MCF 10A (cell line): ENCODE results near the gene MAD2L1BP. TPM values are rescaled to one million over a fixed set of nuclear protein-coding genes. Genes with fewer than 3 reads are reported as not detected.
A peak's percentile ranks its signal among the peaks of the same experiment; 100 is the strongest.
"Not testable (repeated sequence)": the region's sequence is repeated elsewhere in the genome, so short reads cannot be mapped to it uniquely, and the experiment has no call there.

Source experiments
- BruUV-seq: library from RNA; stranded (reverse); fragments of 400-500 nt; replicated peaks from 2 replicates; lab custom pipeline; 2021; lab: Mats Ljungman, UMichigan
- CTCF ChIA-PET: fragments of 300-600 bp; sonication (Branson Sonifier 250); formaldehyde crosslinking; extraction: SDS; loops from one replicate; lab custom pipeline; 2021; ENCODE audit warnings: antibody characterized with exemption, inconsistent platforms; lab: Yijun Ruan, JAX
- POLR2A ChIA-PET: fragments of 300-600, 350-650 bp; sonication (Branson Sonifier 250); formaldehyde crosslinking; extraction: SDS; loops from one replicate; lab custom pipeline; 2020; ENCODE audit warnings: antibody characterized with exemption, inconsistent platforms; lab: Yijun Ruan, JAX
- DNase-seq: peaks from one replicate; pipeline ENCODE4 v3.0.0-alpha.2; 2018; ENCODE audit not compliant: unreplicated experiment
- H3K27ac Mint-ChIP-seq: one replicate; pipeline ENCODE4 v1.8.0; 2022; ENCODE audit warnings: mild to moderate bottlenecking, low read depth, mixed read lengths; ENCODE audit not compliant: unreplicated experiment
- H3K27me3 Mint-ChIP-seq: one replicate; pipeline ENCODE4 v1.8.0; 2022; ENCODE audit warnings: mixed read lengths; ENCODE audit not compliant: insufficient read depth, unreplicated experiment
- H3K36me3 Mint-ChIP-seq: one replicate; pipeline ENCODE4 v1.8.0; 2022; ENCODE audit warnings: mild to moderate bottlenecking, moderate library complexity, mixed read lengths; ENCODE audit not compliant: insufficient read depth, unreplicated experiment
- H3K4me1 Mint-ChIP-seq: one replicate; pipeline ENCODE4 v1.8.0; 2022; ENCODE audit warnings: mixed read lengths; ENCODE audit not compliant: insufficient read depth, unreplicated experiment
- H3K4me3 Mint-ChIP-seq: one replicate; pipeline ENCODE4 v1.8.0; 2022; ENCODE audit warnings: mild to moderate bottlenecking, moderate library complexity, mixed read lengths; ENCODE audit not compliant: unreplicated experiment
- H3K9me3 Mint-ChIP-seq: one replicate; pipeline ENCODE4 v1.8.0; 2022; ENCODE audit warnings: mixed read lengths; ENCODE audit not compliant: unreplicated experiment
- intact Hi-C: fragments of 100-400 bp; cut with micrococcal nuclease; formaldehyde crosslinking; loops from 2 replicates; pipeline ENCODE4 v1.14.1; 2022
- total RNA-seq: library from RNA; stranded (reverse); gene quantifications from 2 replicates; pipeline ENCODE4 v1.2.3, GENCODE V29; 2022
- TF ChIP-seq, protein P1 (sequence below): fragments of 200-600 bp; IDR thresholded peaks from one replicate; pipeline ENCODE4 v1.8.0; 2022; ENCODE audit warnings: antibody characterized with exemption, mild to moderate bottlenecking; ENCODE audit not compliant: unreplicated experiment

The MAD2L1BP gene
- total RNA-seq, 1 experiment from 2014 or later: 21.6 TPM

DNA sequence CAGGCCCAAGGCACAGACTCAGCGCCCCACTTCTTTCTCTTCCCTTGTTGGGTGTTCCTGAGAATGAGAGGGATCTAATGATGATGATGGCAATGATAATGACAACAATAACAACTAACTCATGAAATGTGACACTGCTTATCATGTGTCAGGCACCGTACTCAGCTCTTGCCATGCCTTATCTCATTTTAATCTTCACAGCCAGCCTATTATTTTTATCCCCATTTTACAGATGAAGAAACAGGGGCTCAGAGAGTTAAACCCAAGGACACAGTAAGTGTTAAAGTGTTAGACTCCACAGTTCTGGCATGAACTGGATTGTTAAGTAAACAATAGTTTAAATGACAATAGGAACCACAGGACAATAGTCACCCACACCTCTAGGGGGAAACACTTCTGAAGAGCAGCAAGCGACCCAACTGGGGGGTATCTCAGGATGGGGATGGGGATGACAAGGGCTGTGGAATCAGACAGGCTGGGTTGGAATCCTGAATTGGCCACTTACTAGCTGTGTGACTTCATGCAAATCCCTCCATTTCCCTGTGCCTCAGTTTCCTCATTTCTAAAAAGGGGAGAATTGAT lies 21.7 kb downstream of the MAD2L1BP start:
- CTCF ChIA-PET: interaction anchor here (0.9 to 2.9 kb wide), 3 partner anchors 10 to 118 kb away, joined by 3 to 19 read pairs (median 4); no protein-coding TSS in a partner anchor
- H3K27me3 Mint-ChIP-seq: no peaks in the 10 kb centered on the region
- no TSS peak for BruUV-seq
- intact Hi-C loops: no loop called here
- H3K36me3 Mint-ChIP-seq: peaks cover 5% of the 10 kb centered on the region
- DNase-seq: no peak
- H3K4me1 Mint-ChIP-seq: no peaks in the 10 kb centered on the region
- H3K9me3 Mint-ChIP-seq: no peaks in the 10 kb centered on the region
- no peak overlapping the region for H3K27ac Mint-ChIP-seq
- TF ChIP-seq, protein P1, sequence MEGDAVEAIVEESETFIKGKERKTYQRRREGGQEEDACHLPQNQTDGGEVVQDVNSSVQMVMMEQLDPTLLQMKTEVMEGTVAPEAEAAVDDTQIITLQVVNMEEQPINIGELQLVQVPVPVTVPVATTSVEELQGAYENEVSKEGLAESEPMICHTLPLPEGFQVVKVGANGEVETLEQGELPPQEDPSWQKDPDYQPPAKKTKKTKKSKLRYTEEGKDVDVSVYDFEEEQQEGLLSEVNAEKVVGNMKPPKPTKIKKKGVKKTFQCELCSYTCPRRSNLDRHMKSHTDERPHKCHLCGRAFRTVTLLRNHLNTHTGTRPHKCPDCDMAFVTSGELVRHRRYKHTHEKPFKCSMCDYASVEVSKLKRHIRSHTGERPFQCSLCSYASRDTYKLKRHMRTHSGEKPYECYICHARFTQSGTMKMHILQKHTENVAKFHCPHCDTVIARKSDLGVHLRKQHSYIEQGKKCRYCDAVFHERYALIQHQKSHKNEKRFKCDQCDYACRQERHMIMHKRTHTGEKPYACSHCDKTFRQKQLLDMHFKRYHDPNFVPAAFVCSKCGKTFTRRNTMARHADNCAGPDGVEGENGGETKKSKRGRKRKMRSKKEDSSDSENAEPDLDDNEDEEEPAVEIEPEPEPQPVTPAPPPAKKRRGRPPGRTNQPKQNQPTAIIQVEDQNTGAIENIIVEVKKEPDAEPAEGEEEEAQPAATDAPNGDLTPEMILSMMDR: no peak
- no peak overlapping the region for H3K4me3 Mint-ChIP-seq
- POLR2A ChIA-PET: interaction anchor here (0.8 to 1.0 kb wide), 2 partner anchors 10 kb away, joined by 4 read pairs; no protein-coding TSS in a partner anchor

DNA sequence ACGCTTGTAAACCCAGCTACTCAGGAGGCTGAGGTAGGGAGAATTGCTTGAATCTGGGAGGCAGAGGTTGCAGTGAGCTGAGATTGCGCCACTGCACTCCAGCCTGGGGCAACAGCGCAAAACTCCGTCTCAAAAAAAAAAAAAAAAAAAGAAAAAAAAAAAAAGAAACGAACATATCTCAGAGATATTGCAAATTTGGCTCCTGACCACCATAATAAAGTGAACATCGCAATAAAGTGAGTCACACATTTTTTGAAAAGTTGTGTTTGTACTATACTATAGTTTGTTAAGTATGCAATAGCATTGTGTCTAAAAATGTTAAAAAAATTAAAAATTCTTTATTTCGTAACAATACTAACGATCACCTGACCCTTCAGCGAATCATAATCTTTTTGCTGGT lies 22.5 kb downstream of the MAD2L1BP start:
- peak; percentile 62 for DNase-seq
- Mint-ChIP-seq H3K27me3 (no peaks in the 10 kb centered on the region), H3K36me3 (peaks cover 5% of the 10 kb centered on the region), H3K9me3 (no peaks in the 10 kb centered on the region), H3K4me1 (no peaks in the 10 kb centered on the region), H3K4me3 (no peak overlapping the region), H3K27ac (no peak overlapping the region)
- TF ChIP-seq, protein P1: no peak
- BruUV-seq: no TSS peak
- ChIA-PET POLR2A (interaction anchor here (0.6 to 1.1 kb wide), 2 partner anchors 30 to 39 kb away, joined by 4 read pairs; partner anchors contain the start of gene MRPS18A), CTCF (interaction anchor here (0.7 to 2.9 kb wide), 3 partner anchors 9 to 503 kb away, joined by 3 to 19 read pairs (median 3); no protein-coding TSS in a partner anchor)
- intact Hi-C loops: no loop called here

DNA sequence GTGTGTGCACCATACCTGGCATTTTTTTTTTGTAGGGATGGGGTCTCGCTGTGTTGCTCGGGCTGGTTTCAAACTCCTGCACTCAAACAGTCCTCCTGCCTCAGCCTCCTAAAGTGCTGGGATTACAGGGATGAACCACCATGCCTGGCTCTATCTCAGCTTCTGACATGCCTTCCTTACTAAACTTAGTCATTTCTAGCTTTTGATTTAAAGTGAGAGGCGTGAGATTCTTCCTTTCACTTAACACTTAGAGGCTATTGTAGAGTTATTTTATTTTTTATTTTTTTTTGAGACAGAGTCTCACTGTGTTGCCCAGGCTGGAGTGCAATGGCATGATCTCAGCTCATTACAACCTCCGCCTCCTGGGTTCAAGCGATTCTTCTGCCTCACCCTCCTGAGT lies 27.3 kb downstream of the MAD2L1BP start:
- H3K9me3 Mint-ChIP-seq, intact Hi-C loops, H3K27ac Mint-ChIP-seq, H3K4me3 Mint-ChIP-seq, POLR2A ChIA-PET, DNase-seq, CTCF ChIA-PET, H3K27me3 Mint-ChIP-seq, BruUV-seq: not testable (repeated sequence)
- peaks cover 21% of the 10 kb centered on the region for H3K36me3 Mint-ChIP-seq
- H3K4me1 Mint-ChIP-seq: peaks cover 20% of the 10 kb centered on the region

DNA sequence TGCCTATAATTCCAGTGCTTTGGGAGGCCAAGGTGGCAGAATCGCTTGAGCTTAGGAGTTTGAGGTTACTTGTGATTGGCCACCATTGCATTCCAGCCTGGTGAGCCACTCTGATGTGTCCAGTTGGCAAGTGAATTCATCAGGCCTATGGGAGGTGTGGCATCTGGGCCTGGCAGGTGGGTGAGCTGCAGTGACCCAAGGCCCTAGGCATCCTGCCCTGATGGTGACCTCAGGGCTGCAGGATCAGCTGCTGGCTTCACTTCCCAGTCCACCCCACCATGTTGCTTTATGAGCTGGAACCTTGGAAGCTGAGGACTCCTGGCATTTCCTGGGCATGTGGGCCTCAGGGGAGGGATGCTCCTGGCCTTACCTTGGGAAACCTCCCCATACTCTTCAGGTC lies 29.7 kb downstream of the MAD2L1BP start:
- no peaks in the 10 kb centered on the region for H3K27me3 Mint-ChIP-seq
- H3K4me3 Mint-ChIP-seq: no peak overlapping the region
- TF ChIP-seq, protein P1: no peak
- peaks cover 27% of the 10 kb centered on the region for H3K36me3 Mint-ChIP-seq
- ChIA-PET POLR2A (interaction anchor here (0.7 to 10.0 kb wide), 6 partner anchors 22 to 109 kb away, joined by 3 to 80 read pairs (median 11); partner anchors contain the start of genes GTPBP2 and MRPS18A), CTCF (interaction anchor here (0.6 to 5.9 kb wide), 14 partner anchors 8 to 552 kb away, joined by 3 to 58 read pairs (median 6); partner anchors contain the start of genes MAD2L1BP and MRPS18A)
- no TSS peak for BruUV-seq
- peaks cover 30% of the 10 kb centered on the region for H3K4me1 Mint-ChIP-seq
- intact Hi-C loops: loop anchor here (5.0 kb wide), 2 partner anchors 33 to 37 kb away; no protein-coding TSS in a partner anchor
- no peaks in the 10 kb centered on the region for H3K9me3 Mint-ChIP-seq
- H3K27ac Mint-ChIP-seq: no peak overlapping the region
- peak; percentile 30 for DNase-seq
